IgD-negative memory B cell (primary cell): ENCODE data around the gene CELF3. TPM values are rescaled to one million over a fixed set of nuclear protein-coding genes. Genes with fewer than 3 reads are reported as not detected.

ENCODE experiments used
- H3K27ac Mint-ChIP-seq, 3 donors: one replicate each; pipeline ENCODE4 v1.8.0; 2020 to 2022; ENCODE audit warnings: mild to moderate bottlenecking in 3 of 3, mixed read lengths in 3 of 3, moderate library complexity in 1 of 3
- H3K27me3 Mint-ChIP-seq: one replicate; pipeline ENCODE4 v1.8.0; 2021; ENCODE audit warnings: mixed read lengths
- H3K36me3 Mint-ChIP-seq: one replicate; pipeline ENCODE4 v1.8.0; 2020; ENCODE audit warnings: mild to moderate bottlenecking, mixed read lengths
- H3K4me1 Mint-ChIP-seq, 3 donors: one replicate each; pipeline ENCODE4 v1.8.0; 2020 to 2022; ENCODE audit warnings: mixed read lengths in 3 of 3, mild to moderate bottlenecking in 1 of 3
- H3K4me3 Mint-ChIP-seq, 4 donors: one replicate each; pipeline ENCODE4 v1.8.0; 2020 to 2022; ENCODE audit warnings: mild to moderate bottlenecking in 4 of 4, mixed read lengths in 4 of 4, moderate library complexity in 3 of 4
- H3K9me3 Mint-ChIP-seq, 3 donors: one replicate each; pipeline ENCODE4 v1.8.0; 2020 to 2021; ENCODE audit warnings: mixed read lengths in 3 of 3, mild to moderate bottlenecking in 1 of 3
- polyA plus RNA-seq: library from polyadenylated mRNA; unstranded; fragments of 300-500 nt; fragmentation: Illumina TruSeq; gene quantifications from one replicate; pipeline ENCODE4 v1.2.3, GENCODE V29; 2021

CELF3 gene
- polyA plus RNA-seq, 1 donor from 2014 or later, result not detected

GRCh38 chr1:151729157-151729965 lies 12.8 kb upstream of the CELF3 start:
- Mint-ChIP-seq H3K36me3 (peaks cover 2% of the 10 kb centered on the region), H3K4me3 (no peak overlapping the region), H3K9me3 (peaks cover 0 to 1% (median 0%) of the 10 kb centered on the region in 3 donors), H3K4me1 (no peaks in the 10 kb centered on the region), H3K27ac (no peak overlapping the region), H3K27me3 (peaks cover 37% of the 10 kb centered on the region)

- Mint-ChIP-seq H3K27me3 (peaks cover 43% of the 10 kb centered on the region), H3K36me3 (peaks cover 2% of the 10 kb centered on the region), H3K27ac (peak overlapping the region in 1 of 3 donors; percentile 55), H3K4me3 (no peak overlapping the region), H3K9me3 (peaks cover 0 to 1% (median 0%) of the 10 kb centered on the region in 3 donors), H3K4me1 (no peaks in the 10 kb centered on the region)
Observed at GRCh38 chr1:151728151-151729054, 11.8 kb upstream of the CELF3 start.

GRCh38 chr1:151723726-151724370 lies 7.2 kb upstream of the CELF3 start:
- Mint-ChIP-seq H3K4me3 (peak overlapping the region in 2 of 4 donors; percentile 8 to 19), H3K27ac (no peak overlapping the region), H3K27me3 (peaks cover 33% of the 10 kb centered on the region), H3K36me3 (peaks cover 2% of the 10 kb centered on the region), H3K9me3 (peaks cover 0 to 1% (median 0%) of the 10 kb centered on the region in 3 donors), H3K4me1 (peaks cover 6 to 15% (median 7%) of the 10 kb centered on the region in 3 donors)

DNA sequence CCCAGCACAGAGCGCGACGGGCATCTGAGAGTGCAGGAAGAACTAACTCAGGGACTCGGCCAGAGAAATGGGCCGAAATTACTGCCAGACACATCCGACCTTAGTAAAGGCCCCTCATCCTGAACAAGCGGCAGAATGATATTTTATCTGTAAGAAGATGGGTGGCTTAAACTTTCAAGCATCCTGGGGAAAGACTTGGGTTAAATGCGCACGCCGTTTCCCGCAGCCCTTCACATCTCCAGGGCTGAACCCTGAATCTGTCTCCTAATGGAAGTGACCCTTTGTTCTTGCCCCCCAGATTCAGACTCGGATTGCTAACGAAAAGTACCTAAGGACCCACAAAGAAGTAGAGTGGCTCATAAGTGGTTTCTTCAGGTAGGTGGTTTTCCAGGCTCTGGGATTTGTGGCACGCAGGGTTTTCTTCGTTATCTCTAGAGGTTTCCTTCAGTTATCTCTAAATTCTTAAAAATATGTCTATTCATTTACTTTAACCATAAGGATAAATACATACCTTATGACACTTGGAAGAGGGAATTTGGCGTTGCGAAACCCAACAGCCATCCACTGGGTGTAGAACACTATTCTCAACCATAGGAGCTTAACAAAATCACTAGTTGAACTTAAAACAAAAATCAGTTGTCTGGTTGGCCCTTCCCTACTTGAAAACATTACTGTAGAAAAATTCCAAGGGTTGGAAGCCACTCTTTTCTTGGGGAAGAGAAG lies 5.3 kb upstream of the CELF3 start:
- Mint-ChIP-seq H3K4me3 (peak overlapping the region; percentile 63 to 93 (median 78)), H3K27me3 (peaks cover 37% of the 10 kb centered on the region), H3K9me3 (peaks cover 0 to 1% (median 0%) of the 10 kb centered on the region in 3 donors), H3K27ac (no peak overlapping the region), H3K36me3 (peaks cover 2% of the 10 kb centered on the region), H3K4me1 (peaks cover 8 to 17% (median 12%) of the 10 kb centered on the region in 3 donors)

DNA sequence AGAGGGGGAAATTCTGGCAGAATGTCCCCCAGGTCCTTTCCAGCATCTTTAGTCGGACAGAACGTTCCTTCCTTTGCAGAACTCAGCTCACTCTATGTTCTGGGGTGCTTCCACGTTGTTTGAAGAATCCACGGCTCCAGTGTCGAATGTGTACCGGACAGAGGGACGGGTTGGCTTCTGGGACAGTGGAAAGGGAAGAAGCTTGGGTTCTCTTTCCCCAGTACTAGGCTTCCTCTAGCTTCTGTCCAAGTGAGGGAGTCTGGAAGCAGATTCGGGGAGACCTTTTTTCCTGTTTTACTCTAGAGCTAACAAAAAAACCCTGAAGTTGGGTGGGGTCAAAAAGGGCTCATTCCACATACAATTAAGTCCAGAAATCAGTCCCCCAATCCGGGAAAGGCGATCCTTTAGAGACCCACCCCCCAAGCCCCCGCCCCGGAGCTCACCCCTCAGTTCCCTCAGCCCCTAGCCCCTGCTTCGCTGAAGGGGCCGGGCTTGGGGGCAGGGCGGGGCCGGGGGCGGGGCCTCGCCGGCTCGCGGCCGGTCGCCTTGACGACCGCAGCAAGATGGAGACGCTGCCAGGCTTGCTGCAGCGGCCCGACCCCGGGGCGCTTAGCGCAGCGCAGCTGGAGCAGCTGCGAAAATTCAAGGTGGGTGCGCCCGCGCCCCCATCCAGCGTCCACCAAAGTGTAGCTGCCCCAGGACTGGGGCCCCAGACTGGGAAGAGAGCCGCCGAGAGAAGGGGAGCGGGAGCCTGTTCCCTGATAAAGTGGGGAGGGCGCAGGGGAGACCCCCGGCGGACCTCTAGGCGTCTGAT lies 4.6 kb upstream of the CELF3 start, which contains the start of gene RIIAD1:
RIIAD1 (plus strand) TSS at position 549 of the 814 bp plus-strand sequence; CDS start at position 564, 15 bp downstream.
- Mint-ChIP-seq H3K4me1 (peaks cover 11 to 19% (median 12%) of the 10 kb centered on the region in 3 donors), H3K27me3 (peaks cover 38% of the 10 kb centered on the region), H3K4me3 (peak within 1 kb of the TSS; percentile 63 to 93 (median 85)), H3K36me3 (peaks cover 2% of the 10 kb centered on the region), H3K27ac (peak within 1 kb of the TSS in 2 of 3 donors; percentile 3 to 20), H3K9me3 (peaks cover 0 to 1% (median 0%) of the 10 kb centered on the region in 3 donors)

- H3K4me1 Mint-ChIP-seq, result peaks cover 11 to 19% (median 12%) of the 10 kb centered on the region in 3 donors
- H3K27ac Mint-ChIP-seq, result peak overlapping the region in 2 of 3 donors; percentile 3 to 20
- no peaks in the 10 kb centered on the region for H3K9me3 Mint-ChIP-seq
- peaks cover 38% of the 10 kb centered on the region for H3K27me3 Mint-ChIP-seq
- H3K36me3 Mint-ChIP-seq, result peaks cover under 1% of the 10 kb centered on the region
- H3K4me3 Mint-ChIP-seq, result peak overlapping the region; percentile 63 to 93 (median 85)
Observed at GRCh38 chr1:151720554-151720953, 4.0 kb upstream of the CELF3 start.

- Mint-ChIP-seq H3K4me3 (peak overlapping the region in 2 of 4 donors; percentile 63 to 78), H3K4me1 (peaks cover 11 to 19% (median 12%) of the 10 kb centered on the region in 3 donors), H3K9me3 (no peaks in the 10 kb centered on the region), H3K27ac (peak overlapping the region in 1 of 3 donors; percentile 3), H3K36me3 (no peaks in the 10 kb centered on the region), H3K27me3 (peaks cover 40% of the 10 kb centered on the region)
Observed at GRCh38 chr1:151720125-151720524, 3.5 kb upstream of the CELF3 start.

DNA sequence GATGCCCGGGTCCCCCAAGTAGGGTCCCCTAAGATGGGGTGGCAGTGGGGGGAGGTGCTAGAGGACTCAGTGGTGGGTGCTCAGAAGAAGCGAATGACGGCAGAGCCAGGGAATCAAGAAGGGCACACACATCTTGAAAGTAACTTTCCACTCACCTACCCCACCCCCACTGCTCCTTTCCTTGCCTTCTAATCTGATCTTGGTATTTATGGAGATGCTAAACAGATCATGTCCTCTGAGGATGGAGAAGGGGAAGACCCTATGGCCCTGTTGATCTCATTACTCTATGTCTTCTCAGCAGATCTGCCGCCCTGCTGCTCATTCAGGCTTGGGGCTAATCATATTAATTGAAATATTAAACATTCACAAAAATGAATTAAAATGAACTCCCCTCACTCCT lies 2.1 kb upstream of the CELF3 start:
- Mint-ChIP-seq H3K27me3 (peaks cover 33% of the 10 kb centered on the region), H3K4me1 (peaks cover 11 to 19% (median 12%) of the 10 kb centered on the region in 3 donors), H3K27ac (no peak overlapping the region), H3K36me3 (no peaks in the 10 kb centered on the region), H3K4me3 (no peak overlapping the region), H3K9me3 (no peaks in the 10 kb centered on the region)

- H3K4me1 Mint-ChIP-seq, result peaks cover 11 to 19% (median 12%) of the 10 kb centered on the region in 3 donors
- H3K36me3 Mint-ChIP-seq, result no peaks in the 10 kb centered on the region
- H3K27me3 Mint-ChIP-seq, result peaks cover 31% of the 10 kb centered on the region
- no peak overlapping the region for H3K27ac Mint-ChIP-seq
- no peaks in the 10 kb centered on the region for H3K9me3 Mint-ChIP-seq
- H3K4me3 Mint-ChIP-seq, result no peak overlapping the region
Observed at GRCh38 chr1:151718011-151718431, 1.4 kb upstream of the CELF3 start.

GRCh38 chr1:151716405-151716762 lies 219 bp downstream of the CELF3 start:
- no peaks in the 10 kb centered on the region for H3K9me3 Mint-ChIP-seq
- no peak overlapping the region for H3K27ac Mint-ChIP-seq
- H3K36me3 Mint-ChIP-seq, result no peaks in the 10 kb centered on the region
- peaks cover 31% of the 10 kb centered on the region for H3K27me3 Mint-ChIP-seq
- H3K4me3 Mint-ChIP-seq, result no peak overlapping the region
- H3K4me1 Mint-ChIP-seq, result peaks cover 11 to 15% (median 12%) of the 10 kb centered on the region in 3 donors

DNA sequence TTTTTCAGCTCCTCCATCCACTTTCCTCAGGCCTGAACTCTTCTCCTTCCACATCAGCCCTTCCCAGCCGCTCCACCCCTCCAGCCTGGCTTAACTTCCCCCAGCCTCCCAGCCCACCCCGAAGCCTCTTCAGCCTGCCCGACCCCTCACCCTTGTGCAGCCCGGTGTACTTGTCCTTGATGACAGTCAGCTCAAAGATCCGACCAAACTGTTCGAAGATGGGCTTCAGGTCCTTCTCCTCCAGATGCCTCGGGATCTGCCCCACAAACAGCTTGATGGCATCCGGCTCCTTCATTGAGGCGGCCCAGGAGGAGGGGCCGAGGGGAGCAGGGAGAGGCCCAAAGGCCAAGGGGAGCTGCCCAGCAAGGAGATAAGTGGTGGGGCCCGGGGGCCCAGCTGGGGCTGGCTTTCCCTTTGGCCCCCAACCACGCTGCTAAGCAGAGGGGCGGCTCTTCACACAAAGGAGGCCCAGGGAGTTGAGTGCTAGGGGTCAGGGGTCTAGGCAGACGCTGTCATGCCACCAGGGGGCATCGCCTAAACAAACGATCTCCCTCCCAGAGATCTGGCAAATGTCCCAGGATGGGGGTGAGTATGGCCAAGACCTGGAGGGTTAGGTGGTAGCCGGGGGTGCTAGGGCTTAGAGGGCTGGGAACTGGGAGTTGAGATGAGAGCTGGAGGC lies 738 bp downstream of the CELF3 start:
- no peaks in the 10 kb centered on the region for H3K9me3 Mint-ChIP-seq
- peaks cover 8 to 13% (median 11%) of the 10 kb centered on the region in 3 donors for H3K4me1 Mint-ChIP-seq
- no peak overlapping the region for H3K27ac Mint-ChIP-seq
- peaks cover 31% of the 10 kb centered on the region for H3K27me3 Mint-ChIP-seq
- H3K4me3 Mint-ChIP-seq, result no peak overlapping the region
- no peaks in the 10 kb centered on the region for H3K36me3 Mint-ChIP-seq

GRCh38 chr1:151714820-151715725 lies 1.5 kb downstream of the CELF3 start:
- Mint-ChIP-seq H3K27me3 (peaks cover 29% of the 10 kb centered on the region), H3K4me1 (peaks cover 4 to 6% (median 5%) of the 10 kb centered on the region in 3 donors), H3K9me3 (no peaks in the 10 kb centered on the region), H3K36me3 (no peaks in the 10 kb centered on the region), H3K4me3 (no peak overlapping the region), H3K27ac (no peak overlapping the region)
